Progenitor cell of endocrine pancreas (in vitro differentiated cells): ENCODE data around the gene HOXD12. TPM values are rescaled to one million over a fixed set of nuclear protein-coding genes. Genes with fewer than 3 reads are reported as not detected.
A peak's percentile ranks its signal among the peaks of the same experiment; 100 is the strongest.

Source experiments
- DNase-seq: peaks from one replicate; pipeline ENCODE4 v3.0.0; 2021; ENCODE audit warnings: low spot score; ENCODE audit not compliant: unreplicated experiment
- H3K27ac Mint-ChIP-seq: 2 replicates; pipeline ENCODE4 v1.8.0; 2021; ENCODE audit warnings: mild to moderate bottlenecking, moderate library complexity, mixed read lengths
- H3K27me3 Mint-ChIP-seq: 2 replicates; pipeline ENCODE4 v1.8.0; 2021; ENCODE audit warnings: mixed read lengths
- H3K36me3 Mint-ChIP-seq: 2 replicates; pipeline ENCODE4 v1.8.0; 2022; ENCODE audit warnings: mixed read lengths; ENCODE audit not compliant: insufficient read depth
- H3K4me1 Mint-ChIP-seq: 2 replicates; pipeline ENCODE4 v1.8.0; 2021; ENCODE audit warnings: low read depth, mixed read lengths
- H3K4me3 Mint-ChIP-seq: 2 replicates; pipeline ENCODE4 v1.8.0; 2021; ENCODE audit warnings: low read depth, mild to moderate bottlenecking, moderate library complexity, mixed read lengths
- H3K9me3 Mint-ChIP-seq: 2 replicates; pipeline ENCODE4 v1.8.0; 2021; ENCODE audit warnings: low read depth, mixed read lengths
- CTCF ChIP-seq: fragments of 200-600 bp; sonication (generic); IDR thresholded peaks from one replicate; pipeline ENCODE4 v1.5.0; 2021; ENCODE audit warnings: antibody characterized with exemption, mild to moderate bottlenecking; ENCODE audit not compliant: unreplicated experiment
- total RNA-seq: library from RNA; stranded (reverse); gene quantifications from 2 replicates; pipeline ENCODE4 v1.2.1, GENCODE V29; 2021

HOXD12 gene
- total RNA-seq, 1 donor from 2014 or later, result not detected

DNA sequence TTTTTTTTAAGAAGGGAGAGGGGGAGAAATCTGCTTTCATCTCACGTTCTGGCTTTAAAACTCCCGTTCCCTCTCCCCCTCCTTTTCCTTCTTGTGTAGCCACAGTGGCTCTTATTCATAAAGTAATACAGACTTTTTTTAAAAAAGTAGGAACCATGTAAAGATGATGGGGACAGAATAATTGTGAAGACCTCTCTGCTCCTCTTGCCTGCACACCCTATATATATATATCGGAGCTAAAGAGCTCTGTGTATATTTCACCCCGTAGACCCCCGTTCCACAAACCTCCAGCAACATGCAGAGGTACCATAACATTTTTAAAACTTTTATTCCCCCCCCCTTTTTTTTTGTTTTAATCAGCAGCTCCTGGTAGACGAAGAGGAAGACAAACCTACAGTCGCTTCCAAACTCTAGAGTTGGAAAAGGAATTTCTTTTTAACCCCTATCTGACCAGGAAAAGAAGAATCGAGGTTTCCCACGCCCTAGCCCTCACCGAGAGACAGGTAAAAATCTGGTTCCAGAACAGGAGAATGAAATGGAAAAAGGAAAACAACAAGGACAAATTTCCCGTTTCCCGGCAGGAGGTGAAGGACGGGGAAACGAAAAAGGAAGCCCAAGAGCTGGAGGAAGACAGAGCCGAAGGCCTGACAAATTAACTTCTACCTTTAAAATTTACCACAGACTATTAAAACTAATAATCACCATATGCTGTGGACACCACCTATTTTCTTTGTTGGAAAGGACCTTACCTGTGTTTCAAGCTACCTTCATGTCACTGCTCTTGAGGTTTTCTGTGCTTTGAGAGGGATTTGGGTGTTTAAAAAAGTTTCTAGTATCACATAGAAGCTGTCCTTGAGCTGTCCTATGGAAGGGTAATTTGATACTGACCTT is 31.6 kb downstream of the HOXD12 start:
- H3K4me1 Mint-ChIP-seq, result no peaks in the 10 kb centered on the region
- H3K27ac Mint-ChIP-seq, result peak overlapping the region; percentile 89
- TF ChIP-seq CTCF, result no peak
- H3K9me3 Mint-ChIP-seq, result no peaks in the 10 kb centered on the region
- peaks cover 89% of the 10 kb centered on the region for H3K27me3 Mint-ChIP-seq
- no peak for DNase-seq
- no peak overlapping the region for H3K4me3 Mint-ChIP-seq
- H3K36me3 Mint-ChIP-seq, result no peaks in the 10 kb centered on the region

DNA sequence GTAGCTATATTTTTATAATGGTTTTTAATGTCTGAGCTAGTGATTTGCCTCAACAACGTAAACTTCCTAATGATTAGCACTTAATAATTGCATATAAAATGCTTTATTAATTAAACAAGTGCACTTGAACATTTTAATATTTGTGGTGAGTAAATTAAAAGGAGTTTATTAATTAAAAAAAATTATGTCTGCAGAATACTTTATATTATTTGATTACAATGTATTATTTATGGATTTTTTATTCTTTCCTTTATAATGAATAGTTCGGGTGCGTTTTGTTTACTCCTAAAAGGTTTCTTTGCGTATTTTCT is 32.2 kb downstream of the HOXD12 start:
- Mint-ChIP-seq H3K4me1 (no peaks in the 10 kb centered on the region), H3K27ac (no peak overlapping the region), H3K36me3 (no peaks in the 10 kb centered on the region), H3K4me3 (no peak overlapping the region), H3K9me3 (no peaks in the 10 kb centered on the region), H3K27me3 (peaks cover 86% of the 10 kb centered on the region)
- TF ChIP-seq CTCF, result no peak
- DNase-seq, result no peak

DNA sequence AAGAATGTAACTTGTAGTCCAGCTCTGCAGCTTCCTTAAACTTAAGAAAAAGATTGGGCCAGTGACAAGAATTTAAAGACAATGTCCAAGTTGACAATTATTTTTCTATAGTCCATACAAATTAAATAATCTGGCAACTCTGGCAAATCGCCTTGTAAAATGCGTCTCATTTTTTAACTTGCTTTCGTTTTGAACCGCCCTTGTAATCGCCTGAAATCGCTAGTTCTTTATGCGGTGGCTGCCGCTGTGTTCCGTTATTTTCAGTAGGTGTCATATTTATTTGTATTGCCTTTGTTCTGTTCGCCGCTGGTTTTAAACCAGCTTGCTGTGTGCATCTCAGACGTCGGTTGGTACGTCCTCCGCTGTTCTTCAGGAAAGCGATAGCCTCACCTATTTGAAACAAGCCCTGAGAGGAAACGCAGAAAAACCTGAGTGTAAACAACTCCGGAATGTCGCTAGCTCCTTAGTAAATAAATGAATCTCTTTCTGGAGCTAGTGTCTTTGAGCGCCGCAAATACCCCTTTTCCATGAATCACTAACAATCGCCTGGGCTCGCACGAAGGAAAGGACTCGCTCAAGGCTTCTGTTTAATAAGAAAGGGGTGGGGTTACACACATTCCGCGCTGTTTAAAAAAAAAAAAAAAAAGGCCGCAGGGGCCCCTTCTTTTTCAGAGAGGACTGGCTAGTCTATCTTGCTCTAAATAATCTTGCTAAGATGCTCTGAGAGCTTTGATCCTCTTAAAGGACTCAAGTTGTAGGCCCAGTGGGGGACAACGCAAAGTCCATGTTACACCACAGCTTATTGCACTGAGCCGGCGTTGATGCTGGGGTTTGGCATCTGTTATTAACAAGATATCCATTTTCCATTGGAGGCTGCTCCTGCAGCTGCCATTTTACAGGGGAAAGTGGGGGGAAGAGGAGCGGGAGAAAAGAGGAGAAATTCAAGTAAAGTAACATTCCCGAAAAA is 32.9 kb downstream of the HOXD12 start:
- Mint-ChIP-seq H3K4me3 (no peak overlapping the region), H3K27me3 (peaks cover 86% of the 10 kb centered on the region), H3K27ac (peak overlapping the region; percentile 85), H3K36me3 (no peaks in the 10 kb centered on the region), H3K9me3 (no peaks in the 10 kb centered on the region), H3K4me1 (no peaks in the 10 kb centered on the region)
- DNase-seq, result no peak
- TF ChIP-seq CTCF, result no peak

- no peak for DNase-seq
- H3K4me3 Mint-ChIP-seq, result no peak overlapping the region
- TF ChIP-seq CTCF, result no peak
Observed at GRCh38 chr2:176133389-176133788, 33.8 kb downstream of the HOXD12 start.

DNA sequence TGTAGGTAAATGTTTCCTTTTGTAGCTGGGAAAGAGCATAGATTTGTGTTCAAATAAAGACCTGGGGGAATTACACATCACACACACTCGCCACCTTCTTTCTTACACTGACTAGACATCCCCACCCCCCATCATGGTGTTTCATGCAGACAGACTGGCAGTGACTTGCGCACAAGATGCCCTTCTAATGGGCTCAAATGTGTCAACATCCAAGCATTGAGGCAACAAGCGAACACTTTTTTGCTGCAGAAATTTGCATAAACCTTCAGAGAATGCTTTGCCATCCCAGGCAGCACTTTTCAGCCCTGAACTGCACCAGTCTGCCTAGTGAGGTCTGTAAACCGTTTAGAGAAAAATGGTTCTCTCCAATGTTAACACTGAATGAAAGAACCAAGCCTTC is 34.4 kb downstream of the HOXD12 start:
- no peak overlapping the region for H3K27ac Mint-ChIP-seq
- H3K4me1 Mint-ChIP-seq, result no peaks in the 10 kb centered on the region
- H3K27me3 Mint-ChIP-seq, result peaks cover 86% of the 10 kb centered on the region
- H3K36me3 Mint-ChIP-seq, result no peaks in the 10 kb centered on the region
- DNase-seq, result no peak
- TF ChIP-seq CTCF, result no peak
- no peaks in the 10 kb centered on the region for H3K9me3 Mint-ChIP-seq
- H3K4me3 Mint-ChIP-seq, result no peak overlapping the region

More at GRCh38 chr2:176133389-176133788, 33.8 kb downstream of the HOXD12 start:
- Mint-ChIP-seq H3K4me1 (no peaks in the 10 kb centered on the region), H3K36me3 (no peaks in the 10 kb centered on the region), H3K9me3 (no peaks in the 10 kb centered on the region), H3K27me3 (peaks cover 86% of the 10 kb centered on the region), H3K27ac (no peak overlapping the region)
